Measurements from ENCODE around the gene SLC14A1. TPM values are rescaled to one million over a fixed set of nuclear protein-coding genes. Genes with fewer than 3 reads are reported as not detected.

SLC14A1 gene
- total RNA-seq, 2 experiments from 2014 or later: 0.26 to 0.74 TPM

GRCh38 chr18:45726603-45727002 lies 2.6 kb downstream of the SLC14A1 start:
- Mint-ChIP-seq H3K36me3 (ENCODE audit: low read depth) (no peaks in the 10 kb centered on the region), H3K4me1 (ENCODE audit: low read depth) (no peaks in the 10 kb centered on the region), H3K9me3 (no peaks in the 10 kb centered on the region), H3K27ac (no peak overlapping the region), H3K27me3 (ENCODE audit: low read depth) (no peaks in the 10 kb centered on the region), H3K4me3 (no peak overlapping the region)
- CTCF ChIA-PET: interaction anchor here (2.8 to 12.7 kb wide), 2 partner anchors 61 to 152 kb away, joined by 12 to 99 read pairs; no protein-coding TSS in a partner anchor
- DNase-seq: no peak
- intact Hi-C loops (cut with micrococcal nuclease): loop anchor here (10.0 kb wide), 1 partner anchor 188 kb away; no protein-coding TSS in a partner anchor

- intact Hi-C loops (cut with micrococcal nuclease): loop anchor here (10.0 kb wide), 1 partner anchor 188 kb away; no protein-coding TSS in a partner anchor
- Mint-ChIP-seq H3K27ac (no peak overlapping the region), H3K9me3 (no peaks in the 10 kb centered on the region), H3K36me3 (ENCODE audit: low read depth) (no peaks in the 10 kb centered on the region), H3K4me1 (ENCODE audit: low read depth) (no peaks in the 10 kb centered on the region), H3K4me3 (no peak overlapping the region), H3K27me3 (ENCODE audit: low read depth) (no peaks in the 10 kb centered on the region)
- CTCF ChIA-PET: interaction anchor here (12.7 kb wide), 1 partner anchor 151 kb away, joined by 99 read pairs; no protein-coding TSS in a partner anchor
- DNase-seq: no peak
Measured at GRCh38 chr18:45727068-45727467, 3.1 kb downstream of the SLC14A1 start.

- CTCF ChIA-PET: interaction anchor here (1.6 to 12.7 kb wide), 2 partner anchors 141 to 150 kb away, joined by 3 to 99 read pairs; no protein-coding TSS in a partner anchor
- Mint-ChIP-seq H3K4me3 (no peak overlapping the region), H3K9me3 (no peaks in the 10 kb centered on the region), H3K4me1 (ENCODE audit: low read depth) (no peaks in the 10 kb centered on the region), H3K36me3 (ENCODE audit: low read depth) (no peaks in the 10 kb centered on the region), H3K27me3 (ENCODE audit: low read depth) (no peaks in the 10 kb centered on the region), H3K27ac (no peak overlapping the region)
- no peak for DNase-seq
- intact Hi-C loops (cut with micrococcal nuclease): loop anchor here (10.0 kb wide), 1 partner anchor 186 kb away; no protein-coding TSS in a partner anchor
Measured at GRCh38 chr18:45728336-45729010, 4.5 kb downstream of the SLC14A1 start.

GRCh38 chr18:45730832-45731575 lies 7.0 kb downstream of the SLC14A1 start:
- Mint-ChIP-seq H3K9me3 (no peaks in the 10 kb centered on the region), H3K4me3 (no peak overlapping the region), H3K4me1 (ENCODE audit: low read depth) (no peaks in the 10 kb centered on the region), H3K36me3 (ENCODE audit: low read depth) (no peaks in the 10 kb centered on the region), H3K27me3 (ENCODE audit: low read depth) (no peaks in the 10 kb centered on the region), H3K27ac (no peak overlapping the region)
- intact Hi-C loops (cut with micrococcal nuclease): no loop called here
- DNase-seq: no peak
- CTCF ChIA-PET: interaction anchor here (1.4 to 12.7 kb wide), 2 partner anchors 8 to 147 kb away, joined by 7 to 99 read pairs; no protein-coding TSS in a partner anchor

- no peaks in the 10 kb centered on the region for H3K36me3 Mint-ChIP-seq (ENCODE audit: low read depth)
- CTCF ChIA-PET: interaction anchor here (0.6 to 1.4 kb wide), 2 partner anchors 9 to 66 kb away, joined by 3 to 7 read pairs; no protein-coding TSS in a partner anchor
Measured at GRCh38 chr18:45731716-45732115, 7.7 kb downstream of the SLC14A1 start.

GRCh38 chr18:45733535-45733934 lies 9.6 kb downstream of the SLC14A1 start:
- no peak overlapping the region for H3K27ac Mint-ChIP-seq
- intact Hi-C loops (cut with micrococcal nuclease): no loop called here
- no peaks in the 10 kb centered on the region for H3K4me1 Mint-ChIP-seq (ENCODE audit: low read depth)
- H3K4me3 Mint-ChIP-seq: no peak overlapping the region
- CTCF ChIA-PET: interaction anchor here (0.7 kb wide), 1 partner anchor 18 kb away, joined by 3 read pairs; no protein-coding TSS in a partner anchor
- H3K36me3 Mint-ChIP-seq (ENCODE audit: low read depth): no peaks in the 10 kb centered on the region
- H3K9me3 Mint-ChIP-seq: no peaks in the 10 kb centered on the region
- no peak for DNase-seq
- no peaks in the 10 kb centered on the region for H3K27me3 Mint-ChIP-seq (ENCODE audit: low read depth)

More at GRCh38 chr18:45731716-45732115, 7.7 kb downstream of the SLC14A1 start:
- Mint-ChIP-seq H3K4me3 (no peak overlapping the region), H3K27me3 (ENCODE audit: low read depth) (no peaks in the 10 kb centered on the region), H3K4me1 (ENCODE audit: low read depth) (no peaks in the 10 kb centered on the region), H3K9me3 (no peaks in the 10 kb centered on the region), H3K27ac (no peak overlapping the region)
- intact Hi-C loops (cut with micrococcal nuclease): no loop called here
- DNase-seq: no peak

GRCh38 chr18:45734505-45734904 lies 10.5 kb downstream of the SLC14A1 start:
- Mint-ChIP-seq H3K27me3 (ENCODE audit: low read depth) (no peaks in the 10 kb centered on the region), H3K36me3 (ENCODE audit: low read depth) (no peaks in the 10 kb centered on the region), H3K4me3 (no peak overlapping the region), H3K9me3 (no peaks in the 10 kb centered on the region), H3K4me1 (ENCODE audit: low read depth) (no peaks in the 10 kb centered on the region), H3K27ac (no peak overlapping the region)
- intact Hi-C loops (cut with micrococcal nuclease): no loop called here
- CTCF ChIA-PET: no interaction called here
- DNase-seq: no peak

- intact Hi-C loops (cut with micrococcal nuclease): no loop called here
- Mint-ChIP-seq H3K4me1 (ENCODE audit: low read depth) (no peaks in the 10 kb centered on the region), H3K36me3 (ENCODE audit: low read depth) (no peaks in the 10 kb centered on the region), H3K27me3 (ENCODE audit: low read depth) (no peaks in the 10 kb centered on the region), H3K9me3 (no peaks in the 10 kb centered on the region), H3K4me3 (no peak overlapping the region), H3K27ac (no peak overlapping the region)
- DNase-seq: no peak
- CTCF ChIA-PET: no interaction called here
Measured at GRCh38 chr18:45734944-45735343, 11.0 kb downstream of the SLC14A1 start.

GRCh38 chr18:45738660-45739059 lies 14.7 kb downstream of the SLC14A1 start:
- Mint-ChIP-seq H3K9me3 (no peaks in the 10 kb centered on the region), H3K36me3 (ENCODE audit: low read depth) (no peaks in the 10 kb centered on the region), H3K27me3 (ENCODE audit: low read depth) (no peaks in the 10 kb centered on the region), H3K4me1 (ENCODE audit: low read depth) (no peaks in the 10 kb centered on the region), H3K4me3 (no peak overlapping the region), H3K27ac (no peak overlapping the region)
- DNase-seq: no peak
- CTCF ChIA-PET: interaction anchor here (0.6 kb wide), 1 partner anchor 119 kb away, joined by 4 read pairs; no protein-coding TSS in a partner anchor
- intact Hi-C loops (cut with micrococcal nuclease): no loop called here

- Mint-ChIP-seq H3K36me3 (ENCODE audit: low read depth) (no peaks in the 10 kb centered on the region), H3K4me3 (no peak overlapping the region), H3K27ac (no peak overlapping the region), H3K9me3 (no peaks in the 10 kb centered on the region), H3K27me3 (ENCODE audit: low read depth) (no peaks in the 10 kb centered on the region), H3K4me1 (ENCODE audit: low read depth) (no peaks in the 10 kb centered on the region)
- no peak for DNase-seq
- CTCF ChIA-PET: interaction anchor here (1.1 kb wide), 1 partner anchor 17 kb away, joined by 3 read pairs; no protein-coding TSS in a partner anchor
- intact Hi-C loops (cut with micrococcal nuclease): no loop called here
Measured at GRCh38 chr18:45739268-45739667, 15.3 kb downstream of the SLC14A1 start.

- Mint-ChIP-seq H3K27ac (no peak overlapping the region), H3K9me3 (no peaks in the 10 kb centered on the region), H3K27me3 (ENCODE audit: low read depth) (no peaks in the 10 kb centered on the region), H3K36me3 (ENCODE audit: low read depth) (no peaks in the 10 kb centered on the region), H3K4me3 (no peak overlapping the region), H3K4me1 (ENCODE audit: low read depth) (no peaks in the 10 kb centered on the region)
- no peak for DNase-seq
- intact Hi-C loops (cut with micrococcal nuclease): no loop called here
- CTCF ChIA-PET: interaction anchor here (1.1 to 1.5 kb wide), 2 partner anchors 17 to 68 kb away, joined by 3 to 4 read pairs; no protein-coding TSS in a partner anchor
Measured at GRCh38 chr18:45739848-45740247, 15.9 kb downstream of the SLC14A1 start.

GRCh38 chr18:45741056-45741455 lies 17.1 kb downstream of the SLC14A1 start:
- Mint-ChIP-seq H3K27me3 (ENCODE audit: low read depth) (no peaks in the 10 kb centered on the region), H3K9me3 (no peaks in the 10 kb centered on the region), H3K4me1 (ENCODE audit: low read depth) (no peaks in the 10 kb centered on the region), H3K27ac (no peak overlapping the region), H3K4me3 (no peak overlapping the region), H3K36me3 (ENCODE audit: low read depth) (no peaks in the 10 kb centered on the region)
- CTCF ChIA-PET: interaction anchor here (1.2 to 1.5 kb wide), 2 partner anchors 67 to 169 kb away, joined by 3 to 4 read pairs; no protein-coding TSS in a partner anchor
- intact Hi-C loops (cut with micrococcal nuclease): no loop called here
- no peak for DNase-seq

Data from activated naive CD4-positive, alpha-beta T cell treated with anti-CD3 and anti-CD28 coated beads for 36 hours (primary cell).